A204.1 (cell line): ENCODE measurements around the gene KLHL40.

ENCODE experiments used
- FAIRE-seq: peaks from 2 replicates; lab custom pipeline; 2012; peaks lifted over from hg19 to GRCh38; lab: Jason Lieb, UNC

The KLHL40 gene

GRCh38 chr3:42691816-42692666 lies 6.7 kb downstream of the KLHL40 start:
- FAIRE-seq: no peak

DNA sequence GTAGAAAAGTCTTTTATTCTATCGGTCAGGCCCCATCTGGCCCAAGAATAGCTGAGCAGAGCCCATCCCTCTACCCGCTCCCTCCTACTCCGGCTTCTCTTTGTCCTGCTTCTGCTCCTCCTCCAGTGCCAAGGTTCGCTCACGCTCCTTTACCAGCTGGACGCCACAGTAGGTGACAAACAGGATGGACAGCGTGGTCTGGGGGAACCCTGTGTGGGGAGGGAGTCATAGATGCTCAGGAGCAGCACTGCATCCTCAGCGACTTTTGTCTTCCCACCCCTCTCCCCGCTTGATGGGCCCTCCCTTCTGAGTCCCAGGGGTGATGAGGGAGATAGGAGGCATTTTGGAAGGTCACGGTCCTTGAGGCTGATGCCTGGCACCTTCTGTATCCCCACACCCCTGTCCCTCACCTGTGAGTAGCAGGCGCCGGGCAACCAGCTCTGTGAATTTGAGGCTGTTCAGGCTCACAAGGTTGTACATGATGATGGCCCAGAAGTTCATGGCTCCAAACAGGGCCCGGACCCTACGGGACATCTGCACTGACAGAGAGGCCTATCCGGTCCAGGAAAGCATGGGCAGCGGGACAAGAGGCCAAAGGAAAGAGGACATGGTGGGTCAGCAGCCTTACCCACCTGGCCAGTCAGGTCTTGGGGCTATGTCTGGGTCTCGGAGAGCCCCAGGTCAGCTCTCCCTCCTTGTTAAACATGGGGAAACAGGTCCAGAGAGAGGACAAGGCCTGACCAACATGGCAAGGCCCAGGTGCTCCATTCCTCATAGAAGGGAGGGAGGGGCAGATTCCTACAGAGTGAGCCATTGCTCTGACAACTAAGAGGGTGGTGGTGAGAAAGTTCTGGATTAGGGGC lies 7.6 kb downstream of the KLHL40 start:
- no peak for FAIRE-seq

DNA sequence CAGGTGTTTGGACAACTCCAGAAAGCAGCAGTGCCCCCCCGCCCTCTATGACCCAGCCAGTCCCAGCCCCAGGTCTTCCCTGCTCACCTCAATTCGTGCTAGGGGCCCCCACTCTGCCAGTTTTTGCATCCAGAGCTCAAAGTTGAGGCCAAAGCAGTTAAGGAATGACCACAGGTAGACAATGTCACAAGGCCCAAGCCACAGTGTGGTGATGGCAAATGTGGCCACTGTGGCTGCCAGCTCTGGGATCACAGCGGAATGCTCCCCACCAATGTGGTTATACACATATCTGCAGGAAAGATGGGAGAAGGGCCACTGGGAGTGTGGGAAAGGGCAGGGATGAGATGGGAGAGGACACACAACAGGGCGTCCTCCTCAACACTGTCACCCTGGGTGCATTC lies 8.2 kb downstream of the KLHL40 start:
- no peak for FAIRE-seq

- no peak for FAIRE-seq
Observed at GRCh38 chr3:42694366-42694765, 9.0 kb downstream of the KLHL40 start.

DNA sequence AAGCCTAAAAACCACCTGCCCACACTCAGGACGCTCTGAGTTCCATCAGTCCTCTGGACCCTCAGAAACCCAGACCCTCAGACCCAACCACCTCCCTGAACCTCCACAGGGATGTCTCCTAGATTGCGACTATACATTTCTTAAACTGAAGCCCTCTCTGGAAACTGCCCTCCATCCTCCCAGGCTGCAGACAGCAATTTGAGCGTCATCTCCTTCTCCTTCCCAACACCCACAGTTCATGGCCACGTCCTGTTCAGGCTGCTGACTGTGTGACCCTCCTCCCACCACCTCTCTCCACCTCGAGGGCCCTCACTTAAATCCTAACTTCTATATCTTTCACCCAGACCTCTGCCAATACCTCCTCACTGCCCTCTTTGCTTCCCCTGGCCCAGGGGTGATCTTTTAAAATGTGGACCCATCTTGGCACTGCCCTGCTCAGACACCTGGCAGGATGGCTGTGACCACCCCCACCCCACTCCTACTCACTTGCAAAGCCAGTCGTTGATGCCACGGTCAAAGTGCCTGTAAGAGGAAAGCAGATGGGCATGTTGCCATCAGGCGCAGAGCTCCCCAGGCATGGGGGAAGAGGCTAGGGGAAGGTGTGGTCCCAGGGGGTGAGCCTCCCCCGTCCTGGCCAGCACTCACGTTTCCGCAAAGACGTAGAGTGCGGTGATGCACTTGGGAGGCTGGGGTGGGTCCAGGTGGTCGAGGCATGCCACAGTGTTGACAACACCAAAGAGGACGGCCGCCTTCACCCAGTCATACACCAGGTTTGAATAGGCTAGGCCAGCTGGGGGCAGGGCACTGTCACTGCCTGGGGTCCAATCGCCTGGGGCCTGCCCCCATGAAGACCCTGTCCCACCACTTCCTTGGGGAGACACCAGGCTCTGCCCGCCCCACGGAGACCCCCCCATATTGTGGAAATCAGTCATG lies 11.3 kb downstream of the KLHL40 start:
- FAIRE-seq: no peak

- FAIRE-seq: no peak
Observed at GRCh38 chr3:42697289-42698051, 12.1 kb downstream of the KLHL40 start.

GRCh38 chr3:42698216-42698910 lies 13.0 kb downstream of the KLHL40 start:
- no peak for FAIRE-seq

GRCh38 chr3:42698911-42699230 lies 13.5 kb downstream of the KLHL40 start:
- FAIRE-seq: no peak

DNA sequence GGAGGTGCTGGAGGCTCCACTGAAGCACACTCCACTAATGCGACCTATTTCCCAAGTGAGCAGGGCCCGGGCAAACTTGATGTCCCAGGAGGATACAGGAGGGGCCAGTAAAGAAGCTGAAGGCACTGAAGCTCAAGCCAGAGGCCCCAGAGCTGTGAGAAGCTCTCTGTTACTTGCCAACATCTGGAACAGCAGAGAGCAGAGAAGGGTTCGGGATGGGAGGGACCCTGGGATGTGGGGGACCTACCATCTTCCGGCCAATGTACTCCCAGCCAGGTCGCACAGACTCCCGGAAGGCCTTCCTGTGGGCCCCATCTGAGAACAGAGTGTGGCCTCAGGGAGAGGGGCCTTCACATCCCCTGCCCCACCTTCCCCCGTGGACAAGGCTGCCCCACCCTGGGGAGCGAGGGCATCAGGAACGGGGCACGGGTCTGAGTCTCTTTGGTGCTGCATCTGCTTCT lies 14.2 kb downstream of the KLHL40 start:
- FAIRE-seq: no peak

DNA sequence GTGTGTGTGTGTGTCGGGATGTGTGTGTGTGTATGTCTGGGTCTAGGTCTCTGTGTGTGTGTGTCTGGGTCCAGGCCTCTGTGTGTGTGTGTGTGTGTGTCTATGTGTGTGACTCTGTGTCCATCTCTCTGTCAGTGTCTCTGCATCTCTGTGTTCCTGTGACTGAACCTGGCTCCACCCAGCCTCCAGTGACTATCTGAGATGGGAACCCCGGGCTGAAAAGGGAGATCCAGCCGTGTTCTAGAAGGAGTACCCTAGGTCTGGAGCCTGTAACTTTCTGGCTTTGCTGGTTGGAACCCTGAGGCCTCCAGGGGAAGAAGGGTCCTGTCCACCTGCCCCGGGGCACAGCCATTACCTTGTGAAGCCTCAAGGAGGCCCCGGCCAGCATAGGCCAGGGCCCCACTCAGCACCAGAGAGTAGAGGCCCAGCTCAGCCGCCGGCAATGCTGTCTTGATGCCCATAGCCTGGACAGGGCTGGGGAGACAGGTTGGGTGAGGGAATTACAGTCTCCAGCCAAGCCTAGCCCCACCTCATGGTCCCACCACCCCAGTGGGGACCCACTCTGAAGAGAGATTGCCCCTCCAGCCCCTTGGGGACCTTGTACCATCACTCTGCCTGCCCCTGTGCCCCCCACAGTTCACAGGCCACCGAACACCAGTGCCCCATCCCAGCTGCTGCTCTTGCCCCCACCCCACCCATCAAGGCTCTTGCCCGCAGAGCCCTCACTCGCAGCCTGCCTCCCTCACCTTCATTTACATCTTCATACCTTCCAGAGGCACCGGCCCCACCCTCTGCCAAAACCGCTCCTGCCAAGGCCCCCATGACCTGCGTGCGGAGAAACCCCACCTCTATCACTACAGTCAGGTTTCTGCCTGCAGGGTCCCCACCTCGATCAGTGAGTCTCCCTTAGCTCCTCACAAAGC lies 15.3 kb downstream of the KLHL40 start:
- FAIRE-seq: no peak

DNA sequence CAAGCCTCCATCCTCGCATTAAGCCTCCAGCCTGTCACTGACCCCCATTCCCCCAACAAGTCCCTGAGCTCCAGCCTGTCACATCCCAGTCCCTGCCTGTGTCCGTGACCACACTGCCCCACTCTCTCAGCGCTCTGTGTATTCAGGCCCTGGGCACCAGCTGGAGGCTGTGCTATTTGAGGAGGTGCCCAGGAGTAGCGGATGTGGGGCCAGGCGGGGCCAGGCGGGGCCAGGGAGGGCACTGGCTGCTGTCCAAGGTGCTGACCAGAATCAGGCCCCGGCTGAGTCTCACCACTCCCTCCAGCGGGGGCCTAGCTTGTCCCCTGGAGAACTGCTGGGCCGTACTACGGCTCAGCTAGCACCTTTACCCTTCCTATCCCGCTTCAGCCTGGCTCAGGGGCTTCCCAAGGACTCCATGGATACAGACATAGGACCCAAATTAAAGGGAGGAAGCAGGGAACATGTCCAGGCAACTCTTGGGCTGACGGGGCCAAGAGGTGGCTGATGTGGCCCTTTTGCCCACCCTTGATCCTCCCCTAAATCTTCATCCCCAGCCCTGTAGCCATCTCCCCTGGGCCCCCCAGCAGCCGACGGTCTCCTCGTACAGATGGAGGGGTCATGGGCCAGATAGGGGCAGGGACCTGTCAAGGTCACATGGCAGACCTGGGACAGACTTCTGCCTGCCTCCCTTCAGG lies 16.2 kb downstream of the KLHL40 start:
- no peak for FAIRE-seq

GRCh38 chr3:42702066-42702951 lies 17.0 kb downstream of the KLHL40 start, which contains the start of gene HHATL:
Gene HHATL, minus strand, starts transcription at chr3:42702798. Its CDS starts 1,972 bp downstream, at chr3:42700826.
- FAIRE-seq: no peak

GRCh38 chr3:42702982-42703694 lies 17.8 kb downstream of the KLHL40 start:
- no peak for FAIRE-seq

- no peak for FAIRE-seq
Observed at GRCh38 chr3:42703695-42704025, 18.3 kb downstream of the KLHL40 start.

DNA sequence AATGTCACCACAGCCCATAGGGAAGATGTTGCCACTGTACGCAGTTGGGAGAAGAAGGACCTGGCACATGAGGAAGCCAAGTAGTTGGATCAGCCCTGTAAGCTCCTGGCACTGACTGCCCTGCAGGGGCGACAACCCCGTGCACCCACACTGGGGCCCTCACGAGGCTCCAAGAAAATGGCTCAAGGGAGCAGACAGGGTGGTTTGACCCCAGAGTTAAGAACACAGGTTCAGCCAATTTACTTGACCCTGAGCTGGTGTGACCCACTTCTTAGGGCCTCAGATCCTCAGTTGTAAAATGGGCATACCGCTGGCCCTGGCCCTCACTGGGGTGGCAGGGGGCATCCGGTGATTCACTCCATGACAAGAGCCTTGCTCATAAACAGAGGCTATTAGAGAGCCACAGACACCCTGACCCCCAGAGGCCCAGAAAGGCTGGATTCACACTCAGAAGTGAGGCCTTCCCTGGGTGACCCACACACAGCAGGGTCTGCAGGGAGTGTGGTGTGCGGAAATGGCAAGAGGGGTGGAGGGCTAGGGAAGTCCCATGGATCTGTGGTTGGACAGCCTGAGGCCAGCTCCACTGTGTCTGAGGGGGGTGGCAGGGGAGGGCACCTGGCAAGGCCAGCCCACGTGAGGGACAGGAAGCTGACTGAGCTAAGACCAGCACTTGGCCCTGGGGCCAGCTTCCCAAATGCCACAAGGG lies 19.0 kb downstream of the KLHL40 start:
- no peak for FAIRE-seq

- FAIRE-seq: no peak
Observed at GRCh38 chr3:42705058-42705767, 19.9 kb downstream of the KLHL40 start.
